GM18499 (cell line): ENCODE results near the gene LHFPL6.

ENCODE experiments used
- ATAC-seq: cut with Tn5 transposase; IDR thresholded peaks from one replicate; pipeline ENCODE4 v1.9.1; 2021; ENCODE audit warnings: moderate number of reproducible peaks; ENCODE audit not compliant: insufficient read depth, unreplicated experiment

The LHFPL6 gene

GRCh38 chr13:39559847-39560246, 43.1 kb downstream of the LHFPL6 start:
- no peak for ATAC-seq

- no peak for ATAC-seq
These were observed 45.6 kb downstream of the LHFPL6 start for GRCh38 chr13:39557285-39557955.

- no peak for ATAC-seq
These were observed 46.1 kb downstream of the LHFPL6 start for GRCh38 chr13:39556866-39557265.

GRCh38 chr13:39554371-39554770, 48.6 kb downstream of the LHFPL6 start:
- ATAC-seq = no peak

GRCh38 chr13:39552246-39552645, 50.7 kb downstream of the LHFPL6 start:
- no peak for ATAC-seq

GRCh38 chr13:39550931-39551330, 52.1 kb downstream of the LHFPL6 start:
- ATAC-seq = no peak

GRCh38 chr13:39547108-39547507, 55.9 kb downstream of the LHFPL6 start:
- no peak for ATAC-seq

- no peak for ATAC-seq
These were observed 60.6 kb downstream of the LHFPL6 start for GRCh38 chr13:39542361-39542760.

GRCh38 chr13:39540929-39541605, 61.9 kb downstream of the LHFPL6 start:
- no peak for ATAC-seq

GRCh38 chr13:39538816-39539790, 63.9 kb downstream of the LHFPL6 start:
- no peak for ATAC-seq

GRCh38 chr13:39536906-39537305, 66.1 kb downstream of the LHFPL6 start:
- no peak for ATAC-seq

- ATAC-seq = no peak
These were observed 66.7 kb downstream of the LHFPL6 start for GRCh38 chr13:39536274-39536673.

- ATAC-seq = no peak
These were observed 69.3 kb downstream of the LHFPL6 start for GRCh38 chr13:39533651-39534150.

- no peak for ATAC-seq
These were observed 71.3 kb downstream of the LHFPL6 start for GRCh38 chr13:39531646-39532045.

- no peak for ATAC-seq
These were observed 72.1 kb downstream of the LHFPL6 start for GRCh38 chr13:39530916-39531315.

GRCh38 chr13:39528661-39528980, 74.4 kb downstream of the LHFPL6 start:
- no peak for ATAC-seq

GRCh38 chr13:39527961-39528660, 74.9 kb downstream of the LHFPL6 start:
- no peak for ATAC-seq

- ATAC-seq = no peak
These were observed 75.7 kb downstream of the LHFPL6 start for GRCh38 chr13:39527301-39527700.

- no peak for ATAC-seq
These were observed 76.5 kb downstream of the LHFPL6 start for GRCh38 chr13:39526499-39526898.

GRCh38 chr13:39525506-39525905, 77.5 kb downstream of the LHFPL6 start:
- no peak for ATAC-seq
